OCI-LY1 (cell line): ENCODE results near the gene IFI27.

Experiments
- H2AFZ ChIP-seq: fragments of 200-600 bp; sonication (generic), shearing (Covaris generic); 2 replicates; pipeline ENCODE4 v1.6.0; 2014; ENCODE audit warnings: antibody characterized with exemption, mild to moderate bottlenecking, low read length
- H3F3A ChIP-seq: fragments of 200-600 bp; sonication (generic), shearing (Covaris generic); 2 replicates; pipeline ENCODE4 v1.6.0; 2014; ENCODE audit warnings: mild to moderate bottlenecking, antibody characterized with exemption, low read length, moderate library complexity; ENCODE audit not compliant: insufficient read depth
- H3K27ac ChIP-seq: fragments of 200-600 bp; sonication (generic); 2 replicates; pipeline ENCODE4 v1.5.1; 2014; ENCODE audit warnings: low read length, mixed run types, mild to moderate bottlenecking, low read depth; ENCODE audit not compliant: poor library complexity, severe bottlenecking
- H3K27me3 ChIP-seq: fragments of 200-600 bp; sonication (generic); 2 replicates; pipeline ENCODE4 v1.6.0; 2014; ENCODE audit warnings: antibody characterized with exemption, mild to moderate bottlenecking, low read length, moderate library complexity; ENCODE audit not compliant: insufficient read depth
- H3K36me3 ChIP-seq: fragments of 200-600 bp; sonication (generic); 2 replicates; pipeline ENCODE4 v1.6.1; 2014; ENCODE audit warnings: mild to moderate bottlenecking, antibody characterized with exemption, low read length, moderate library complexity, mixed read lengths; ENCODE audit not compliant: insufficient read depth
- H3K4me1 ChIP-seq: fragments of 200-600 bp; sonication (generic); 2 replicates; pipeline ENCODE4 v1.5.1; 2014; ENCODE audit warnings: mild to moderate bottlenecking, low read length, moderate library complexity; ENCODE audit not compliant: insufficient read depth, severe bottlenecking
- H3K4me2 ChIP-seq: fragments of 200-600 bp; sonication (generic), shearing (Covaris generic); 2 replicates; pipeline ENCODE4 v1.6.1; 2014; ENCODE audit warnings: low read length
- H3K4me3 ChIP-seq: fragments of 200-600 bp; sonication (generic); 2 replicates; pipeline ENCODE4 v1.5.1; 2014; ENCODE audit warnings: low read length, low read depth, mild to moderate bottlenecking, mixed read lengths; ENCODE audit not compliant: poor library complexity, severe bottlenecking
- H3K79me2 ChIP-seq: fragments of 200-600 bp; shearing (Covaris generic); 2 replicates; pipeline ENCODE4 v1.6.1; 2016; ENCODE audit warnings: mixed run types, low read length, mixed read lengths; ENCODE audit not compliant: insufficient read depth
- H3K9ac ChIP-seq: fragments of 200-600 bp; sonication (generic), shearing (Covaris generic); 2 replicates; pipeline ENCODE4 v1.6.1; 2014; ENCODE audit warnings: mild to moderate bottlenecking, low read length, mixed read lengths
- H3K9me2 ChIP-seq: fragments of 200-600 bp; sonication (generic), shearing (Covaris generic); 2 replicates; pipeline ENCODE4 v1.6.1; 2014; ENCODE audit warnings: low read depth, mild to moderate bottlenecking, low read length, mixed read lengths
- H3K9me3 ChIP-seq: fragments of 200-600 bp; shearing (Covaris generic); 2 replicates; pipeline ENCODE4 v1.6.1; 2014; ENCODE audit warnings: low read length, mixed read lengths
- H4K20me1 ChIP-seq: fragments of 200-600 bp; sonication (generic), shearing (Covaris generic); 2 replicates; pipeline ENCODE4 v1.6.0; 2016; ENCODE audit warnings: mild to moderate bottlenecking, low read length; ENCODE audit not compliant: insufficient read depth
- EZH2 ChIP-seq: fragments of 200-600 bp; sonication (generic), shearing (Covaris generic); IDR thresholded peaks from 2 replicates; pipeline ENCODE4 v1.8.0; 2017; ENCODE audit warnings: borderline replicate concordance, mixed run types, mild to moderate bottlenecking, antibody characterized with exemption, low read length, moderate library complexity, mixed read lengths
- TF ChIP-seq, protein P1 (sequence below): fragments of 200-600 bp; sonication (generic), shearing (Covaris generic); IDR thresholded peaks from 2 replicates; pipeline ENCODE4 v1.5.1; 2017; ENCODE audit warnings: mild to moderate bottlenecking, antibody characterized with exemption, low read length, moderate library complexity, mixed read lengths

IFI27 gene

DNA sequence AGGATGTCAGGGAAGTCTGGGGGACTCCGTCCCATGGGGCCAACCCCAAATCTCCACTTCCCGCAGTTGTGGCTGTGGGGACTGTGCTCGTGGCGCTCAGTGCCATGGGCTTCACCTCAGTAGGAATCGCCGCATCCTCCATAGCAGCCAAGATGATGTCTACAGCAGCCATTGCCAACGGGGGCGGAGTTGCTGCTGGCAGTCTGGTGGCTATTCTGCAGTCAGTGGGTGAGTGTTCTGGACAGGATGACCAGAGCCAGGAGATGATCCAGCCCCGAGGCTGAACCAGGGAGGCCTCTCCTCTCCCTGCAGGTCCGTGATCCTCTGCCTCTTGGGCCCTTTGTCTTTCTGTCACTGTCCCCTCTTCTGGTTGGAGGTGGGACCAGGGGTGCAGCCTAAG, 8.8 kb upstream of the IFI27 start:
- no peaks in the 10 kb centered on the region for H3K9me2 ChIP-seq
- H4K20me1 ChIP-seq = no peaks in the 10 kb centered on the region
- no peak overlapping the region for H3K4me3 ChIP-seq
- no peak overlapping the region for H3K4me2 ChIP-seq
- no peak overlapping the region for H3K27ac ChIP-seq
- no peaks in the 10 kb centered on the region for H3K36me3 ChIP-seq
- no peaks in the 10 kb centered on the region for H3K27me3 ChIP-seq
- TF ChIP-seq EZH2 = no peak
- TF ChIP-seq, protein P1, sequence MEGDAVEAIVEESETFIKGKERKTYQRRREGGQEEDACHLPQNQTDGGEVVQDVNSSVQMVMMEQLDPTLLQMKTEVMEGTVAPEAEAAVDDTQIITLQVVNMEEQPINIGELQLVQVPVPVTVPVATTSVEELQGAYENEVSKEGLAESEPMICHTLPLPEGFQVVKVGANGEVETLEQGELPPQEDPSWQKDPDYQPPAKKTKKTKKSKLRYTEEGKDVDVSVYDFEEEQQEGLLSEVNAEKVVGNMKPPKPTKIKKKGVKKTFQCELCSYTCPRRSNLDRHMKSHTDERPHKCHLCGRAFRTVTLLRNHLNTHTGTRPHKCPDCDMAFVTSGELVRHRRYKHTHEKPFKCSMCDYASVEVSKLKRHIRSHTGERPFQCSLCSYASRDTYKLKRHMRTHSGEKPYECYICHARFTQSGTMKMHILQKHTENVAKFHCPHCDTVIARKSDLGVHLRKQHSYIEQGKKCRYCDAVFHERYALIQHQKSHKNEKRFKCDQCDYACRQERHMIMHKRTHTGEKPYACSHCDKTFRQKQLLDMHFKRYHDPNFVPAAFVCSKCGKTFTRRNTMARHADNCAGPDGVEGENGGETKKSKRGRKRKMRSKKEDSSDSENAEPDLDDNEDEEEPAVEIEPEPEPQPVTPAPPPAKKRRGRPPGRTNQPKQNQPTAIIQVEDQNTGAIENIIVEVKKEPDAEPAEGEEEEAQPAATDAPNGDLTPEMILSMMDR = no peak
- no peak overlapping the region for H2AFZ ChIP-seq
- H3K79me2 ChIP-seq = no peaks in the 10 kb centered on the region
- no peaks in the 10 kb centered on the region for H3K9me3 ChIP-seq
- no peaks in the 10 kb centered on the region for H3F3A ChIP-seq
- H3K9ac ChIP-seq = no peak overlapping the region
- no peaks in the 10 kb centered on the region for H3K4me1 ChIP-seq

DNA sequence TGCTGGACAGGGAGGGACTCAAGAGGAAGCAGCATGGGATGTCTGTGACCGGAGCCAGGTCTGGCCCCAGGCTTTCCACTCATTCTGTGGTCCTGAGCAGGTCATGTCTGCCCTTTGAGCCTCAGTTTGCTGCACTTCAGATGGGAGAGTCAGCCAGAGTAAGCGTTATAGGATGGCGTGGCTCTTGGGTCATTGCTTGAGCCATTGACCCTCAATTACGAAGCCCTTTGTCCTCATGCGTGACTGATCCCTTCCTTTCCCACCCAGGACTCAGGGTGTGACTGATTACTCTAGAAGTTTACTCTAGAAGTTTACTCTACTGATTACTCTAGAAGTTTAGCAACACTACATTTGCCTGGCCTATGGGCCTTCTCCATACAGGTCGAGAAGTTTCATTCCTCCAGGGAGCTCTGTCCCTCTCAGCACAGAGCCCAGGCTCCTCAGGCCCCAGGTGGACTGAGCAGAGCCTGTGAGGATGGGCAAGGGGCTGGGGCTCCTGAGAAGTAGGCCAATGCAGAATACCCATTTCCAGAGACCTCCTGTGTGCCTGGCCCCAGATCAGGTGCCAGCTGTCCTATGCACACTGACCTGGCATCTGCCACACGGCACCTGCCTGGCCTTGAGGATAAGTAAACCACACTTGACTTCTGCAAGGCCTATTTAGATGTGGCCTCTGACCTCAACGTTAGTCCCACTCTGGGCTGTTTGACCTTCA, 7.6 kb upstream of the IFI27 start:
- H3K27ac ChIP-seq = no peak overlapping the region
- H3K9me3 ChIP-seq = no peaks in the 10 kb centered on the region
- H3K36me3 ChIP-seq = no peaks in the 10 kb centered on the region
- no peak overlapping the region for H2AFZ ChIP-seq
- H3K9ac ChIP-seq = no peak overlapping the region
- H3K4me2 ChIP-seq = no peak overlapping the region
- TF ChIP-seq, protein P1 = no peak
- TF ChIP-seq EZH2 = no peak
- H3F3A ChIP-seq = no peaks in the 10 kb centered on the region
- H3K27me3 ChIP-seq = no peaks in the 10 kb centered on the region
- H3K79me2 ChIP-seq = no peaks in the 10 kb centered on the region
- H3K4me3 ChIP-seq = no peak overlapping the region
- H3K4me1 ChIP-seq = no peaks in the 10 kb centered on the region
- no peaks in the 10 kb centered on the region for H4K20me1 ChIP-seq
- no peaks in the 10 kb centered on the region for H3K9me2 ChIP-seq

DNA sequence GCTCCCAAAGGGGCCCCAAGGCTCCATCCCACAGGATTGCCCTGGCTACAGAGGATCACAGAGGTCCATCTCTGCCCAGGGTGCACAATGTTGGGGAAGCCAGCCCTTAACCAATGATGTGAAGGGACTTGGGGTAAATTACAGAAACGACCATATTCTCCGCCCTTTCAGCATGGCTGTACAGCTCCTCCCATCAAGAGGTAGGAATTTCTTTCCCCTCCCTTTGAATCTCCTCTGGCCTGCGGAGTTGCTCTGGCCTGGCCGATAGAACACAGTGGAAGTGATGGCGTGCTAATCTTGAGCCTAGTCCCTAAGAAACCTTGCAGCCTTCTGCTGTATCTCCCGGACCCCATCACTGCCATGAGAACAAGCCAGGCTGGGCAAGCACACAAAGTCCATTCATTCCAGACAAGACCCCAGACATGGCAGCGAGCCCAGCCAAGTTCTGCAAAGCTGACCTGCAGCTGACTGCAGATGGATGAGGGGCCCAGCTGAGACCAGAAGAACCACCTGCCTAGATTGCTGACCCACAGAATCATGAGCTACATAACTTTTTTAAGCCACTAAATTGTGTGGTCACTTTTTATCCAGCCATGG, 6.9 kb upstream of the IFI27 start:
- Histone ChIP-seq H4K20me1 (no peaks in the 10 kb centered on the region), H3F3A (no peaks in the 10 kb centered on the region), H2AFZ (no peak overlapping the region), H3K9me3 (no peaks in the 10 kb centered on the region), H3K27me3 (no peaks in the 10 kb centered on the region), H3K36me3 (no peaks in the 10 kb centered on the region), H3K4me2 (no peak overlapping the region), H3K79me2 (no peaks in the 10 kb centered on the region), H3K4me1 (no peaks in the 10 kb centered on the region), H3K9me2 (no peaks in the 10 kb centered on the region), H3K4me3 (no peak overlapping the region), H3K27ac (no peak overlapping the region), H3K9ac (no peak overlapping the region)
- TF ChIP-seq, protein P1 = no peak
- no peak for TF ChIP-seq EZH2
